ENCODE measurements around the gene KPNA4. TPM values are rescaled to one million over a fixed set of nuclear protein-coding genes. Genes with fewer than 3 reads are reported as not detected.
A peak's percentile ranks its signal among the peaks of the same experiment; 100 is the strongest.
"Not testable (repeated sequence)": the region's sequence is repeated elsewhere in the genome, so short reads cannot be mapped to it uniquely, and the experiment has no call there.

The KPNA4 gene, protein sequence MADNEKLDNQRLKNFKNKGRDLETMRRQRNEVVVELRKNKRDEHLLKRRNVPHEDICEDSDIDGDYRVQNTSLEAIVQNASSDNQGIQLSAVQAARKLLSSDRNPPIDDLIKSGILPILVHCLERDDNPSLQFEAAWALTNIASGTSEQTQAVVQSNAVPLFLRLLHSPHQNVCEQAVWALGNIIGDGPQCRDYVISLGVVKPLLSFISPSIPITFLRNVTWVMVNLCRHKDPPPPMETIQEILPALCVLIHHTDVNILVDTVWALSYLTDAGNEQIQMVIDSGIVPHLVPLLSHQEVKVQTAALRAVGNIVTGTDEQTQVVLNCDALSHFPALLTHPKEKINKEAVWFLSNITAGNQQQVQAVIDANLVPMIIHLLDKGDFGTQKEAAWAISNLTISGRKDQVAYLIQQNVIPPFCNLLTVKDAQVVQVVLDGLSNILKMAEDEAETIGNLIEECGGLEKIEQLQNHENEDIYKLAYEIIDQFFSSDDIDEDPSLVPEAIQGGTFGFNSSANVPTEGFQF
- 33.3 TPM for polyA plus RNA-seq (2013, experiment 1 of 2)
- polyA plus RNA-seq (2013, experiment 2 of 2), result 47.0 TPM

DNA sequence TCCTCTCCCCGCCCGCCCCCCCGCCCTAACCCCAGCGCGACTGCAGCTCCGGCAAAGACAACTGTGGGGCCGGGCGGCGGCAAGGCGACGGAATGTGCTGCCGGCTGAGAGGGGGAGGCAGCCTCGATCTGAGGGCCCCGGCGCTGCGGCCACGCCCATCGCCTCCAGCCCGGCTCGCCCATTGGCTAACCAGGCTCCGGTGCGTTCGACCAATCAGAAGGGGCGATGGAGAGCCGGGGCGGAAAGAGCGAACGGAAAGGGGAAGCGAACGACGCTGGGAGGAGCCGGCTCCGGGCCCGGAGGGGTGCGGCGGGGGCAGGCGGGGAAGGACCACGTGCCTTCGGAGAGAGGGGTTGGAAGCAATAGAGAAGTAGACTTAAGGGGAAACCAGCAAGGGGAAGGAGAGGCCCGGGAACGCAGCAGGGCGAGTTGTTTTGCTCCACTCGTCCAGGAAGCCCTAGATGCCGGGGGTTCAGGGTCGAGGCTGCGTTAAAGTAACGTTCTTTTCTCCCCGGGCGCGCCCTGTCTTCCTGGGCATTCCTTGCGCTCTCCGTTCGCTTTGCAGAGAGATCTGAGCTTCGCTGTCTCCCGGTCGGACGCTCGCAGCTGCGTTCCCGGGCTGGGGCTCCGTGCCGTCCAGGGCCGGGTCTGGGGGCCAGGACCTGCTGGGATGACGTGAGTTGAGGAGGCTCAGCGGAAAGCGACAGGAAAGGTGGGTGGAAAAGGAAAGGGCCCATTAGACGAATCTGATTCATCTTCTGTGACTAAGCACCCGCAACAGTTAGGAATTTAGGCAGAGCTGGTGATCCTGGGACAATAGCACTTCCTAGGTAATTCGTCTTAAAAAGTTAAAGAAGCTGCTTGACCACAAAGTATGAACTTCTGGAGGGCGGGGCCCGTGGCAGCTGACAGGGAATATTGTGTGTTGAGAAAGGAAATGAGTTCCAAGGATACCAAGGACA lies at the start of gene KPNA4:
TSS of gene KPNA4 (minus strand) at position 130 of the 962 bp plus-strand sequence. CDS start 289 bp downstream, outside the sequence.
- Histone ChIP-seq H3K36me3 (ENCODE audit: control insufficient read depth, insufficient read depth, low read length) (peaks cover 20% of the 10 kb centered on the region), H3K4me1 (ENCODE audit: control insufficient read depth, insufficient read depth, low read length, poor library complexity, severe bottlenecking) (peaks cover 6% of the 10 kb centered on the region), H3K9me3 (ENCODE audit: control insufficient read depth, low read length) (peaks cover 7% of the 10 kb centered on the region), H3K4me3 (ENCODE audit: extremely low read depth, insufficient read depth, low read length, poor library complexity, severe bottlenecking) (peak within 1 kb of the TSS; percentile 71), H3K27ac (ENCODE audit: low read depth, low read length, severe bottlenecking) (peak within 1 kb of the TSS; percentile 98)
- 1% methylated on average over 57 to 61 of the region's 71 CpGs for WGBS, 2 experiments (ENCODE audit: insufficient coverage in 2 of 2)

GRCh38 chr3:160613661-160614060 lies 48.3 kb upstream of the KPNA4 start:
- Histone ChIP-seq H3K4me3 (ENCODE audit: extremely low read depth, insufficient read depth, low read length, poor library complexity, severe bottlenecking) (no peak overlapping the region), H3K9me3 (ENCODE audit: control insufficient read depth, low read length) (no peaks in the 10 kb centered on the region), H3K4me1 (ENCODE audit: control insufficient read depth, insufficient read depth, low read length, poor library complexity, severe bottlenecking) (peaks cover 10% of the 10 kb centered on the region), H3K27ac (ENCODE audit: low read depth, low read length, severe bottlenecking) (no peak overlapping the region), H3K36me3 (ENCODE audit: control insufficient read depth, insufficient read depth, low read length) (no peaks in the 10 kb centered on the region)
- WGBS, 2 experiments (ENCODE audit: insufficient coverage in 2 of 2), result 92 to 100% methylated on average over 1 of the region's 1 CpG

GRCh38 chr3:160612386-160613075 lies 47.2 kb upstream of the KPNA4 start:
- no peaks in the 10 kb centered on the region for H3K9me3 ChIP-seq (ENCODE audit: control insufficient read depth, low read length)
- 91 to 94% methylated on average over 2 to 3 of the region's 3 CpGs for WGBS, 2 experiments (ENCODE audit: insufficient coverage in 2 of 2)
- H3K4me3 ChIP-seq (ENCODE audit: extremely low read depth, insufficient read depth, low read length, poor library complexity, severe bottlenecking), result no peak overlapping the region
- peaks cover 10% of the 10 kb centered on the region for H3K4me1 ChIP-seq (ENCODE audit: control insufficient read depth, insufficient read depth, low read length, poor library complexity, severe bottlenecking)
- H3K36me3 ChIP-seq (ENCODE audit: control insufficient read depth, insufficient read depth, low read length), result no peaks in the 10 kb centered on the region
- no peak overlapping the region for H3K27ac ChIP-seq (ENCODE audit: low read depth, low read length, severe bottlenecking)

- Histone ChIP-seq H3K27ac (ENCODE audit: low read depth, low read length, severe bottlenecking) (no peak overlapping the region), H3K4me3 (ENCODE audit: extremely low read depth, insufficient read depth, low read length, poor library complexity, severe bottlenecking) (no peak overlapping the region), H3K4me1 (ENCODE audit: control insufficient read depth, insufficient read depth, low read length, poor library complexity, severe bottlenecking) (peaks cover 1% of the 10 kb centered on the region), H3K36me3 (ENCODE audit: control insufficient read depth, insufficient read depth, low read length) (no peaks in the 10 kb centered on the region), H3K9me3 (ENCODE audit: control insufficient read depth, low read length) (no peaks in the 10 kb centered on the region)
- 95 to 100% methylated on average over 2 of the region's 3 CpGs for WGBS, 2 experiments (ENCODE audit: insufficient coverage in 2 of 2)
Measured at GRCh38 chr3:160611141-160611540, 45.8 kb upstream of the KPNA4 start.

DNA sequence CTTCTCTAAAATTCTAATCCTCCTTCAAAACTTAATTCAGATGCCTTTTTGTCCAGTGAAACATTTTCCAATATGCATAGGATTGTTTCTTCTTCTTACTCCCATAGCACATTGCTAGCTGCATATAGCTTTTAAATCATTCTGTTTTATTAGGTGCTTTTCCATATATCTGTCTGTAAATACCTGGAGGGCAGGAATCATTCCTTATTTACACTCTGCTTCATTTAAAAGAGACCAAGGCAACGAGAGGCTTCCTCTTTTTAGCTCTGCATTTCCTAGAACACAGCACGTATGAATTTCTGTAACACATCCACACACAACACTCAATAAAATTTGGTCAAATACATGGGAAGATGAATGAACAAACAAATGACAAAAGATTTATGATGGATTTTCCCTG lies 43.5 kb upstream of the KPNA4 start:
- Histone ChIP-seq H3K4me1 (ENCODE audit: control insufficient read depth, insufficient read depth, low read length, poor library complexity, severe bottlenecking) (no peaks in the 10 kb centered on the region), H3K9me3 (ENCODE audit: control insufficient read depth, low read length) (no peaks in the 10 kb centered on the region), H3K27ac (ENCODE audit: low read depth, low read length, severe bottlenecking) (no peak overlapping the region), H3K36me3 (ENCODE audit: control insufficient read depth, insufficient read depth, low read length) (no peaks in the 10 kb centered on the region), H3K4me3 (ENCODE audit: extremely low read depth, insufficient read depth, low read length, poor library complexity, severe bottlenecking) (no peak overlapping the region)
- 71% methylated on average over 1 of the region's 2 CpGs; no CpG with 5 or more reads in 1 of the 2 experiments for whole genome bisulfite sequencing, 2 experiments (ENCODE audit: insufficient coverage in 2 of 2)

GRCh38 chr3:160607826-160608225 lies 42.5 kb upstream of the KPNA4 start:
- H3K4me3 ChIP-seq (ENCODE audit: extremely low read depth, insufficient read depth, low read length, poor library complexity, severe bottlenecking), result no peak overlapping the region
- H3K4me1 ChIP-seq (ENCODE audit: control insufficient read depth, insufficient read depth, low read length, poor library complexity, severe bottlenecking), result no peaks in the 10 kb centered on the region
- no peaks in the 10 kb centered on the region for H3K9me3 ChIP-seq (ENCODE audit: control insufficient read depth, low read length)
- H3K36me3 ChIP-seq (ENCODE audit: control insufficient read depth, insufficient read depth, low read length), result no peaks in the 10 kb centered on the region
- no peak overlapping the region for H3K27ac ChIP-seq (ENCODE audit: low read depth, low read length, severe bottlenecking)
- WGBS, 2 experiments (ENCODE audit: insufficient coverage in 2 of 2), result 0 to 61% methylated on average over 1 to 3 of the region's 3 CpGs

GRCh38 chr3:160605315-160605714 lies 39.9 kb upstream of the KPNA4 start:
- Histone ChIP-seq H3K27ac (ENCODE audit: low read depth, low read length, severe bottlenecking) (no peak overlapping the region), H3K4me1 (ENCODE audit: control insufficient read depth, insufficient read depth, low read length, poor library complexity, severe bottlenecking) (no peaks in the 10 kb centered on the region), H3K36me3 (ENCODE audit: control insufficient read depth, insufficient read depth, low read length) (no peaks in the 10 kb centered on the region), H3K9me3 (ENCODE audit: control insufficient read depth, low read length) (no peaks in the 10 kb centered on the region), H3K4me3 (ENCODE audit: extremely low read depth, insufficient read depth, low read length, poor library complexity, severe bottlenecking) (no peak overlapping the region)

- H3K4me1 ChIP-seq (ENCODE audit: control insufficient read depth, insufficient read depth, low read length, poor library complexity, severe bottlenecking); H3K27ac ChIP-seq (ENCODE audit: low read depth, low read length, severe bottlenecking); H3K9me3 ChIP-seq (ENCODE audit: control insufficient read depth, low read length); H3K4me3 ChIP-seq (ENCODE audit: extremely low read depth, insufficient read depth, low read length, poor library complexity, severe bottlenecking); H3K36me3 ChIP-seq (ENCODE audit: control insufficient read depth, insufficient read depth, low read length): not testable (repeated sequence)
- WGBS, 2 experiments (ENCODE audit: insufficient coverage in 2 of 2), result 100% methylated on average over 2 of the region's 3 CpGs; no CpG with 5 or more reads in 1 of the 2 experiments
Measured at GRCh38 chr3:160603845-160604244, 38.5 kb upstream of the KPNA4 start.

DNA sequence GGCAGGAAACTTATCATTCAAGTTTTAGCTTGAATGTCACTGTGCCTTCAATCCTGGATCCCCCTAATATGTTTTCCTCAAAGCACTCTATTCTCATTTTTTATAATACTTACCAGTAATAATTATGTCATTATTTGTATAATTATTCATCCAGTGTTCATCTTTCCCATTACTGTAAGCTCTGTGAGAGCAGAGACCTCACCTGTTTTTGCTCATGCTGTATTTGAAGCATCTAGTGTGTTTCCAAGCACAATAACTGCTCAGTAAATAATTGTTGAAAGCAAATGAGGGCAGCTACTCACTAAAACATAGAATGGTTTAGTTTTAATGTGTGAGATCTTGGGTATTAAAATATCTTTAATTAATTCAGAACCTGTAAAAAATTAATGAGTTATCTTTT lies 36.9 kb upstream of the KPNA4 start:
- Histone ChIP-seq H3K36me3 (ENCODE audit: control insufficient read depth, insufficient read depth, low read length) (no peaks in the 10 kb centered on the region), H3K4me1 (ENCODE audit: control insufficient read depth, insufficient read depth, low read length, poor library complexity, severe bottlenecking) (no peaks in the 10 kb centered on the region), H3K9me3 (ENCODE audit: control insufficient read depth, low read length) (no peaks in the 10 kb centered on the region), H3K27ac (ENCODE audit: low read depth, low read length, severe bottlenecking) (no peak overlapping the region), H3K4me3 (ENCODE audit: extremely low read depth, insufficient read depth, low read length, poor library complexity, severe bottlenecking) (no peak overlapping the region)

DNA sequence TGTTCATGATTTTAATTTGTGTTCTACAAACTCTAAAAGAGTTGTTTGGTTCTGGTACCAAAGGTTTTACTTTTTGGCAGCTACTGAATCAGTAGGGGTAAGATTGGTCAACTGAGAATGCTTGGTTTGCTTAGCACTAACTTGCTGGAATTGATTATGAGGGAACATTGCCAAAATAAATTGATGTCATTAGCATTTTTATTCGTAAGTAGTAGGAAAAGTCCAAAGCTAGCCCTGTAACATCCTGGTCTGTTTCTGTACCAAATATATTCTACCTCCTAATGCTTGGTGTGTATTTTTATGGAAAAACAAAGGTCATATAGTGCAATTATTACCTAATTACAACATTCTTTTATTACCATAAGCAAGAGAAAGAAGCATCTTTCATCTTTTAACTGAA lies 35.9 kb upstream of the KPNA4 start:
- no peaks in the 10 kb centered on the region for H3K36me3 ChIP-seq (ENCODE audit: control insufficient read depth, insufficient read depth, low read length)

More for the DNA sequence above, 35.9 kb upstream of the KPNA4 start:
- no CpG with 5 or more reads among the region's 1 CpG for WGBS, 2 experiments (ENCODE audit: insufficient coverage in 2 of 2)
- Histone ChIP-seq H3K4me1 (ENCODE audit: control insufficient read depth, insufficient read depth, low read length, poor library complexity, severe bottlenecking) (no peaks in the 10 kb centered on the region), H3K9me3 (ENCODE audit: control insufficient read depth, low read length) (no peaks in the 10 kb centered on the region), H3K27ac (ENCODE audit: low read depth, low read length, severe bottlenecking) (no peak overlapping the region), H3K4me3 (ENCODE audit: extremely low read depth, insufficient read depth, low read length, poor library complexity, severe bottlenecking) (no peak overlapping the region)
